K562 (cell line): ENCODE results near the gene AK4. TPM values are rescaled to one million over a fixed set of nuclear protein-coding genes. Genes with fewer than 3 reads are reported as not detected.

Source experiments
- ATAC-seq: fragments of 200-7000 bp; cut with Tn5 transposase; 3 replicates; pipeline ENCODE4 v1.9.1; 2020; ENCODE audit warnings: moderate library complexity
- BruUV-seq: library from RNA; stranded (reverse); fragments of 400-500 nt; replicated peaks from 2 replicates; lab custom pipeline; 2021; lab: Mats Ljungman, UMichigan
- CTCF ChIA-PET: fragments of 300-600 bp; formaldehyde crosslinking; extraction: SDS; loops from one replicate; lab custom pipeline; 2021; ENCODE audit warnings: low intra/inter-chr PET ratio; lab: Yijun Ruan, JAX
- POLR2A ChIA-PET: fragments of 300-600, 350-650 bp; sonication (Branson Sonifier 250); formaldehyde crosslinking; extraction: SDS; loops from one replicate; lab custom pipeline; 2021; ENCODE audit warnings: antibody characterized with exemption, inconsistent platforms; lab: Yijun Ruan, JAX
- DNase-seq, 4 experiments: peaks; one replicate each; pipeline versions ENCODE4 v3.0.0 to v3.0.0-alpha.2; 2011 to 2018; ENCODE audit warnings: low spot score in 3 of 4, mixed read lengths in 3 of 4; ENCODE audit errors: extremely low read depth in 1 of 4
- FAIRE-seq: peaks from 2 replicates; lab custom pipeline; 2011; peaks lifted over from hg19 to GRCh38; lab: Jason Lieb, UNC
- H2AFZ ChIP-seq: 2 replicates; pipeline ENCODE4 v1.6.0; 2011; ENCODE audit warnings: low read depth, low read length, control low read depth, inconsistent platforms
- H3K27ac ChIP-seq: fragments of 200-600 bp; 3 replicates; pipeline ENCODE4 v1.8.0; 2011; ENCODE audit warnings: low read depth, mild to moderate bottlenecking, control low read depth, inconsistent platforms, low read length, moderate library complexity, mixed read lengths; ENCODE audit errors: extremely low read depth
- H3K27me3 ChIP-seq, 2 experiments: fragments of 300-600 bp in 1 of 2; 2 replicates in 1 of 2; 3 replicates in 1 of 2; pipeline versions ENCODE4 v1.6.0 to v1.8.0; 2011; ENCODE audit warnings: inconsistent platforms in 2 of 2, low read length in 2 of 2, mild to moderate bottlenecking in 1 of 2, mixed read lengths in 1 of 2, moderate library complexity in 1 of 2; ENCODE audit not compliant: control insufficient read depth in 2 of 2, insufficient read depth in 2 of 2
- H3K36me3 ChIP-seq: fragments of 300-600 bp; 3 replicates; pipeline ENCODE4 v1.8.0; 2011; ENCODE audit warnings: mild to moderate bottlenecking, low read length, inconsistent platforms; ENCODE audit not compliant: control insufficient read depth, insufficient read depth
- H3K4me1 ChIP-seq, 2 experiments: fragments of 200-600 bp in 1 of 2; replicated peaks in 1 of 2; 2 replicates in 1 of 2; 3 replicates in 1 of 2; pipeline versions ENCODE4 v1.5.1 to v1.8.0; 2011; ENCODE audit warnings: inconsistent platforms in 2 of 2, low read length in 2 of 2, mild to moderate bottlenecking in 1 of 2, mixed read lengths in 1 of 2, moderate library complexity in 1 of 2; ENCODE audit not compliant: control insufficient read depth in 2 of 2, insufficient read depth in 2 of 2
- H3K4me2 ChIP-seq: 2 replicates; pipeline ENCODE4 v1.6.1; 2011; ENCODE audit warnings: low read length, control low read depth, inconsistent platforms, mixed read lengths; ENCODE audit not compliant: insufficient read depth
- H3K4me3 ChIP-seq: fragments of 200-600 bp; sonication (generic), shearing (Covaris generic); 2 replicates; pipeline ENCODE4 v1.5.1; 2016; ENCODE audit warnings: control low read depth, inconsistent platforms
- H3K79me2 ChIP-seq: fragments of 200-600 bp; 3 replicates; pipeline ENCODE4 v1.8.0; 2011; ENCODE audit warnings: low read length, inconsistent platforms; ENCODE audit not compliant: control insufficient read depth, insufficient read depth
- H3K9ac ChIP-seq, 2 experiments: 2 replicates each; pipeline versions ENCODE4 v1.6.0 to v1.6.1; 2011; ENCODE audit warnings: low read depth in 2 of 2, low read length in 2 of 2, control low read depth in 1 of 2, inconsistent platforms in 1 of 2, mild to moderate bottlenecking in 1 of 2, mixed read lengths in 1 of 2; ENCODE audit not compliant: insufficient read depth in 1 of 2
- H3K9me1 ChIP-seq: one replicate; pipeline ENCODE4 v1.6.0; 2011; ENCODE audit warnings: inconsistent platforms, mild to moderate bottlenecking, low read length, moderate library complexity; ENCODE audit not compliant: control insufficient read depth, insufficient read depth
- H3K9me3 ChIP-seq: replicated peaks from 2 replicates; pipeline ENCODE4 v1.5.1; 2011; ENCODE audit warnings: low read depth, low read length, inconsistent platforms; ENCODE audit not compliant: control insufficient read depth, insufficient read depth
- H4K20me1 ChIP-seq: replicated peaks from 2 replicates; pipeline ENCODE4 v1.6.1; 2011; ENCODE audit warnings: low read length, inconsistent platforms, mixed read lengths; ENCODE audit not compliant: control insufficient read depth, insufficient read depth
- CAMTA2 ChIP-seq: fragments of 250-450 bp; sonication (Bioruptor Pico); conservative IDR thresholded peaks from 2 replicates; pipeline ENCODE4 v1.5.1; 2022
- LCOR ChIP-seq: sonication (generic); formaldehyde crosslinking; IDR thresholded peaks from 2 replicates; pipeline ENCODE4 v1.8.0; 2022; ENCODE audit warnings: mild to moderate bottlenecking, missing genetic modification reagents
- SMAD1 ChIP-seq: fragments of 150-350 bp; IDR thresholded peaks from 2 replicates; pipeline ENCODE4 v1.6.1; 2014; ENCODE audit warnings: low read length, low read depth; ENCODE audit not compliant: partially characterized antibody
- WGBS: fragments of 100-300 bp; shearing (Covaris generic); methylation state at CpG from one replicate; pipeline ENCODE4 v1.1.6; 2016; ENCODE audit warnings: low coverage, mixed read lengths; ENCODE audit not compliant: insufficient coverage; ENCODE audit errors: missing lambda C conversion rate; 5-methylcytosine and 5-hydroxymethylcytosine counted together
- in situ Hi-C: fragments of 300-500 bp; cut with MboI; formaldehyde crosslinking; loops from 4 replicates; pipeline ENCODE4 v1.15.0; 2018; ENCODE audit warnings: inconsistent platforms, mixed read lengths
- intact Hi-C: fragments of 100-400 bp; cut with micrococcal nuclease; formaldehyde crosslinking; loops from 2 replicates; pipeline ENCODE4 v1.14.2; 2022
- polyA plus RNA-seq, 8 experiments: library from polyadenylated mRNA; depleted of rRNA in 4 of 8; stranded (reverse) in 5 of 8; unstranded in 3 of 8; fragments of >200 nt; fragmentation: Nextera tagmentation in 2 of 8; fragmentation: Illumina TruSeq in 1 of 8; extraction: Ambion mirVana in 2 of 8; extraction: Trizol in 1 of 8; gene quantifications; 2 replicates each; pipeline versions ENCODE4 v1.2.1 to v1.2.3, GENCODE V29; 2011 to 2014; ENCODE audit warnings: inconsistent platforms in 1 of 8, missing spikeins in 1 of 8
- total RNA-seq, 7 experiments: library from RNA; depleted of rRNA in 6 of 7; stranded (reverse); fragments of >200 nt in 6 of 7; fragmentation: Illumina TruSeq in 2 of 7; extraction: Trizol in 2 of 7; gene quantifications; 2 replicates each; pipeline versions ENCODE4 v1.2.1 to v1.2.3, GENCODE V29; 2011 to 2021; ENCODE audit warnings: low replicate concordance in 1 of 7

Gene AK4
- total and polyA plus RNA-seq, 9 of the 15 experiments (the other 6 are each of a cell fraction or from before 2014, with no cell fraction given) = 10.4 to 96.6 (median 21.5) TPM

DNA sequence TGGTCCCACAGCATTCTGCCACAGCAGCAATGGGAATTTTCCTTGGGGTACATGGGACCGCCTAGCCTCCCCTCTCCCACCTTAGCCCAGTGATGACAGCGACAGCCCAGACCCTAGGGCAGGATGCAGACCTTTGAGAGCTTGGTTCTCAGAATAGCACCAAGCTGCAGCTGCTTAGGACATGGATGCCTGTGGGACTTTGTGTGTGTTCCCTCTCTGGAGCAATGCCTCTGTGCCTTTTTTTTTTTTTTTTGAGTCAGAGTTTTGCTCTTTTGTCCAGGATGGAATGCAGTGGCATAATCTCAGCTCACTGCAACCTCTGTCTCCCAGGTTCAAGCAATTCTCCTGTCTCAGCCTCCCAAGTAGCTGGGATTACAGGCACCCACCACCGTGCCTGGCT is 44.2 kb upstream of the AK4 start:
- Histone ChIP-seq H3K9me1 (no peaks in the 10 kb centered on the region), H3K4me2 (no peak overlapping the region)
- POLR2A ChIA-PET = interaction anchor here (1.0 kb wide), 1 partner anchor 214 kb away, joined by 3 read pairs; no protein-coding TSS in a partner anchor
- BruUV-seq = no TSS peak
- WGBS = 5% methylated on average over 3 of the region's 3 CpGs
- TF ChIP-seq LCOR (CRISPR knock-in tag) (no peak), CAMTA2 (CRISPR knock-in tag) (no peak)
- TF ChIP-seq, all 486 proteins: peak for 0
- Histone ChIP-seq H3K27me3 (no peaks in the 10 kb centered on the region; a peak in 2 of 5 replicates), H3K9ac (no peak overlapping the region), H2AFZ (no peak overlapping the region), H3K79me2 (no peaks in the 10 kb centered on the region), H4K20me1 (no peaks in the 10 kb centered on the region), H3K9me3 (no peaks in the 10 kb centered on the region; the same call in 1 of the 2 replicates), H3K27ac (no peak overlapping the region), H3K4me3 (no peak overlapping the region), H3K4me1 (no peaks in the 10 kb centered on the region; a peak in 1 of 5 replicates), H3K36me3 (no peaks in the 10 kb centered on the region)
- in situ Hi-C loops (no loop called here), intact Hi-C loops (no loop called here)
- no peak for ATAC-seq
- no peak for FAIRE-seq
- no peak for DNase-seq
- CTCF ChIA-PET = no interaction called here

DNA sequence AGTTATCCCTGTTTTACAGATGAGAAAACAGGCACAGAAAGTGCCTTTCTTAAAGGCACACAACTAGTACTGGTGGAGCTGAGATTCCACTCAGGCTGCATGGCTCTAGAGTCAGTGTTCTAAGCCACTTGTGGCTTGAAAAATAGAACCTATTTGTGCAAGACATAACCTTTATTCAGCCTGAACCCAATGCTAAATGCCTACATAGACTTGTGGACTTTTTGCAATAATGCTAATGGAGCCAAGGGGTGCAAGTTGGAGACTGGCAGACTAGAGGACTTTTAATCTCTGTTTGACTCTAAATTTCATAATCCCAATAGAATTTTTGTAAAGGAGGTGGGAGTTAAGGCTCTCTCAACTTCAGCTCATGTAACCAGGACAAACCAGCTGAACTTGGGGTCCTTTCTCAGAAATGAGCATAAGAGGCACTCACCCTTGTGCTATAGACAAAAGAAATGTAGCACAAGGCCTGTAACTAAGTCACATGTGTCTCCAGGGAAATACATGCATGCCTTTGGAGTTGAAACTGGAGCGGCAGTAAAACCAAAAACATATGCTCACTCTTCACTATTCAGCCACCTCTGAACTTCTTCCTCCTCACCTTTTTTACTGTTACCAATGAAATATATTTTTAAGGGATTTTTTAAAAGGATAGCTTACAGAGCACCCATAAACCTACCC is 43.0 kb upstream of the AK4 start:
- H2AFZ ChIP-seq = no peak overlapping the region
- H4K20me1 ChIP-seq = no peaks in the 10 kb centered on the region
- CTCF ChIA-PET = no interaction called here
- no peaks in the 10 kb centered on the region for H3K36me3 ChIP-seq
- no peak for DNase-seq
- no peak for TF ChIP-seq SMAD1
- no peak overlapping the region for H3K4me2 ChIP-seq
- no TSS peak for BruUV-seq
- no peaks in the 10 kb centered on the region; a peak in 2 of 5 replicates for H3K27me3 ChIP-seq
- in situ Hi-C loops = no loop called here
- WGBS = 25% methylated on average over 1 of the region's 1 CpG
- no peaks in the 10 kb centered on the region; a peak in 1 of 5 replicates for H3K4me1 ChIP-seq
- intact Hi-C loops = no loop called here
- no peaks in the 10 kb centered on the region; the same call in 1 of the 2 replicates for H3K9me3 ChIP-seq
- no peak overlapping the region for H3K9ac ChIP-seq
- ATAC-seq = no peak
- no peak for FAIRE-seq
- H3K79me2 ChIP-seq = no peaks in the 10 kb centered on the region
- no peak overlapping the region for H3K27ac ChIP-seq
- H3K9me1 ChIP-seq = no peaks in the 10 kb centered on the region
- H3K4me3 ChIP-seq = no peak overlapping the region
- POLR2A ChIA-PET = interaction anchor here (0.6 to 1.1 kb wide), 3 partner anchors 31 to 579 kb away, joined by 3 read pairs; no protein-coding TSS in a partner anchor
